ENCODE data around the gene PCNP. TPM values are rescaled to one million over a fixed set of nuclear protein-coding genes. Genes with fewer than 3 reads are reported as not detected.
"Not testable (repeated sequence)": the region's sequence is repeated elsewhere in the genome, so short reads cannot be mapped to it uniquely, and the experiment has no call there.

PCNP gene
- total RNA-seq, 1 experiment from 2014 or later, result 165 TPM

DNA sequence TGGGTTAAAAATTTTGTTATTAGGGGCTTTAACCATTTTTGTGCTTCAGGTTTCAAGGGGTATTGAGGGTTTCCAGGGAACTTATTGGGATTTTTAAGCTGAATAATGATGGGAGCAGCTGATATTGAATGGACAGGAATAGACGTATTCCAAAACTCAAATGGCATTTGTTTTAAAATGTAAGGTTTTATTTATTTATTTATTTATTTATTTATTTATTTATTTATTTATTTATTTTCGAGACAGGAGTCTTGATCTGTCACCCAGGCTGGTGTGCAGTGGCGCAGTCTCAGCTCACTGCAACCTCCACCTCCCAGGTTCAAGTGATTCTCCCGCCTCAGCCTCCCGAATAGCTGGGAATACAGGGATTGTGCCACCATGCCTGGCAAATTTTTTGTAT lies 38.8 kb upstream of the PCNP start:
- no peaks in the 10 kb centered on the region for H3K4me1 ChIP-seq (ENCODE audit: control insufficient read depth, insufficient read depth, low read length)
- no TSS peak for BruUV-seq (replicated peaks)
- ATAC-seq, result no peak
- no peaks in the 10 kb centered on the region for H3K9me3 ChIP-seq (ENCODE audit: control insufficient read depth, insufficient read depth, low read depth, low read length)
- in situ Hi-C loops (cut with HindIII; ENCODE audit: low pct_unique_long_range_greater_than_20kb, low sequenced_read_pairs), result no loop called here
- POLR2A ChIA-PET, result no interaction called here
- peaks cover 5% of the 10 kb centered on the region; the same call in 1 of the 2 replicates for H3K27me3 ChIP-seq (ENCODE audit: control insufficient read depth, insufficient read depth, low read length)
- CTCF ChIA-PET, result no interaction called here
- TF ChIP-seq, protein P1, sequence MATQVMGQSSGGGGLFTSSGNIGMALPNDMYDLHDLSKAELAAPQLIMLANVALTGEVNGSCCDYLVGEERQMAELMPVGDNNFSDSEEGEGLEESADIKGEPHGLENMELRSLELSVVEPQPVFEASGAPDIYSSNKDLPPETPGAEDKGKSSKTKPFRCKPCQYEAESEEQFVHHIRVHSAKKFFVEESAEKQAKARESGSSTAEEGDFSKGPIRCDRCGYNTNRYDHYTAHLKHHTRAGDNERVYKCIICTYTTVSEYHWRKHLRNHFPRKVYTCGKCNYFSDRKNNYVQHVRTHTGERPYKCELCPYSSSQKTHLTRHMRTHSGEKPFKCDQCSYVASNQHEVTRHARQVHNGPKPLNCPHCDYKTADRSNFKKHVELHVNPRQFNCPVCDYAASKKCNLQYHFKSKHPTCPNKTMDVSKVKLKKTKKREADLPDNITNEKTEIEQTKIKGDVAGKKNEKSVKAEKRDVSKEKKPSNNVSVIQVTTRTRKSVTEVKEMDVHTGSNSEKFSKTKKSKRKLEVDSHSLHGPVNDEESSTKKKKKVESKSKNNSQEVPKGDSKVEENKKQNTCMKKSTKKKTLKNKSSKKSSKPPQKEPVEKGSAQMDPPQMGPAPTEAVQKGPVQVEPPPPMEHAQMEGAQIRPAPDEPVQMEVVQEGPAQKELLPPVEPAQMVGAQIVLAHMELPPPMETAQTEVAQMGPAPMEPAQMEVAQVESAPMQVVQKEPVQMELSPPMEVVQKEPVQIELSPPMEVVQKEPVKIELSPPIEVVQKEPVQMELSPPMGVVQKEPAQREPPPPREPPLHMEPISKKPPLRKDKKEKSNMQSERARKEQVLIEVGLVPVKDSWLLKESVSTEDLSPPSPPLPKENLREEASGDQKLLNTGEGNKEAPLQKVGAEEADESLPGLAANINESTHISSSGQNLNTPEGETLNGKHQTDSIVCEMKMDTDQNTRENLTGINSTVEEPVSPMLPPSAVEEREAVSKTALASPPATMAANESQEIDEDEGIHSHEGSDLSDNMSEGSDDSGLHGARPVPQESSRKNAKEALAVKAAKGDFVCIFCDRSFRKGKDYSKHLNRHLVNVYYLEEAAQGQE (IDR thresholded peaks at IDR 0.05; ENCODE audit: insufficient read depth in 1 of 2, low read depth in 2 of 2, low read length in 1 of 2), result no peak
- no peak for TF ChIP-seq POLR2AphosphoS5 (IDR thresholded peaks at IDR 0.05; ENCODE audit: low read depth, low read length)
- intact Hi-C loops (cut with micrococcal nuclease; ENCODE audit: unreplicated experiment), result no loop called here
- DNase-seq (ENCODE audit: low read depth, low spot score), result no peak
- no peak overlapping the region for H3K27ac ChIP-seq (ENCODE audit: low read length)
- H3K36me3 ChIP-seq (ENCODE audit: control insufficient read depth, insufficient read depth, low read length), result no peaks in the 10 kb centered on the region
- no peak overlapping the region for H3K4me3 ChIP-seq (ENCODE audit: low read depth in 2 of 2, low read length in 2 of 2)

DNA sequence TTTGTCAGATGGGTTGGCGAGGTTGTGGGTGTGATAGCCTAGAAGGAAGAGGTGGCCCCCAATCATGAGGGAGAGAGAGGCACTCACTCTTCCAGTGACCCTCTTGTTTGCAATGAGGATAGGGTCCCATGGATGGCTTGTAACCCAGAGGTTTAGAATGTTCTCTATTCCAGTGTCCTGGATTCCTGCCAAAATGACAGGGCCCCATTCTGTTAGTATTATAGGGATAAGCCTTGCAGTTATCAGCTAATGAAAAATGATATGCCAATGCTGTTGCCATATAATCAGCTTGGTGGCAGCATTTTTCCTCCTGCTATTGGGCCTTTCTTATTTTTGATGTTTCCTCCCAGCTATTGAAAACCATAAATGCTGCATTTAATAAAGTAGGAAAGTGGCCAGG lies 37.7 kb upstream of the PCNP start:
- ATAC-seq, result no peak

GRCh38 chr3:101536955-101537354 lies 37.0 kb upstream of the PCNP start:
- H3K9me3 ChIP-seq (ENCODE audit: control insufficient read depth, insufficient read depth, low read depth, low read length); BruUV-seq (replicated peaks); H3K27ac ChIP-seq (ENCODE audit: low read length); CTCF ChIA-PET; intact Hi-C loops (cut with micrococcal nuclease; ENCODE audit: unreplicated experiment); ATAC-seq; in situ Hi-C loops (cut with HindIII; ENCODE audit: low pct_unique_long_range_greater_than_20kb, low sequenced_read_pairs); H3K36me3 ChIP-seq (ENCODE audit: control insufficient read depth, insufficient read depth, low read length); H3K4me3 ChIP-seq (ENCODE audit: low read depth in 2 of 2, low read length in 2 of 2); H3K4me1 ChIP-seq (ENCODE audit: control insufficient read depth, insufficient read depth, low read length); DNase-seq (ENCODE audit: low read depth, low spot score); POLR2A ChIA-PET; H3K27me3 ChIP-seq (ENCODE audit: control insufficient read depth, insufficient read depth, low read length): not testable (repeated sequence)

More for the DNA sequence above, 37.7 kb upstream of the PCNP start:
- Histone ChIP-seq H3K36me3 (ENCODE audit: control insufficient read depth, insufficient read depth, low read length) (no peaks in the 10 kb centered on the region), H3K4me1 (ENCODE audit: control insufficient read depth, insufficient read depth, low read length) (no peaks in the 10 kb centered on the region), H3K27ac (ENCODE audit: low read length) (no peak overlapping the region), H3K27me3 (ENCODE audit: control insufficient read depth, insufficient read depth, low read length) (peaks cover 5% of the 10 kb centered on the region; the same call in 1 of the 2 replicates), H3K9me3 (ENCODE audit: control insufficient read depth, insufficient read depth, low read depth, low read length) (no peaks in the 10 kb centered on the region), H3K4me3 (ENCODE audit: low read depth in 2 of 2, low read length in 2 of 2) (no peak overlapping the region)
- ChIA-PET CTCF (no interaction called here), POLR2A (no interaction called here)
- TF ChIP-seq, protein P1 (IDR thresholded peaks at IDR 0.05; ENCODE audit: insufficient read depth in 1 of 2, low read depth in 2 of 2, low read length in 1 of 2), result no peak
- TF ChIP-seq, protein P2, sequence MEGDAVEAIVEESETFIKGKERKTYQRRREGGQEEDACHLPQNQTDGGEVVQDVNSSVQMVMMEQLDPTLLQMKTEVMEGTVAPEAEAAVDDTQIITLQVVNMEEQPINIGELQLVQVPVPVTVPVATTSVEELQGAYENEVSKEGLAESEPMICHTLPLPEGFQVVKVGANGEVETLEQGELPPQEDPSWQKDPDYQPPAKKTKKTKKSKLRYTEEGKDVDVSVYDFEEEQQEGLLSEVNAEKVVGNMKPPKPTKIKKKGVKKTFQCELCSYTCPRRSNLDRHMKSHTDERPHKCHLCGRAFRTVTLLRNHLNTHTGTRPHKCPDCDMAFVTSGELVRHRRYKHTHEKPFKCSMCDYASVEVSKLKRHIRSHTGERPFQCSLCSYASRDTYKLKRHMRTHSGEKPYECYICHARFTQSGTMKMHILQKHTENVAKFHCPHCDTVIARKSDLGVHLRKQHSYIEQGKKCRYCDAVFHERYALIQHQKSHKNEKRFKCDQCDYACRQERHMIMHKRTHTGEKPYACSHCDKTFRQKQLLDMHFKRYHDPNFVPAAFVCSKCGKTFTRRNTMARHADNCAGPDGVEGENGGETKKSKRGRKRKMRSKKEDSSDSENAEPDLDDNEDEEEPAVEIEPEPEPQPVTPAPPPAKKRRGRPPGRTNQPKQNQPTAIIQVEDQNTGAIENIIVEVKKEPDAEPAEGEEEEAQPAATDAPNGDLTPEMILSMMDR (IDR thresholded peaks at IDR 0.05), result no peak
- no peak for TF ChIP-seq SIN3A (IDR thresholded peaks at IDR 0.05; ENCODE audit: borderline replicate concordance, insufficient read depth, low read depth, low read length)
- TF ChIP-seq TCF7L2 (IDR thresholded peaks at IDR 0.05; ENCODE audit: low read depth, low read length), result no peak
- no peak for TF ChIP-seq POLR2AphosphoS5 (IDR thresholded peaks at IDR 0.05; ENCODE audit: low read depth, low read length)
- no TSS peak for BruUV-seq (replicated peaks)
- intact Hi-C loops (cut with micrococcal nuclease; ENCODE audit: unreplicated experiment) (no loop called here), in situ Hi-C loops (cut with HindIII; ENCODE audit: low pct_unique_long_range_greater_than_20kb, low sequenced_read_pairs) (no loop called here)
- DNase-seq (ENCODE audit: low read depth, low spot score), result no peak
